HG02870 (cell line): ENCODE results near the gene WWOX.

Experiments
- ATAC-seq: cut with Tn5 transposase; IDR thresholded peaks from one replicate; pipeline ENCODE4 v1.9.1; 2021; ENCODE audit warnings: mild to moderate bottlenecking, moderate library complexity; ENCODE audit not compliant: unreplicated experiment

The WWOX gene

DNA sequence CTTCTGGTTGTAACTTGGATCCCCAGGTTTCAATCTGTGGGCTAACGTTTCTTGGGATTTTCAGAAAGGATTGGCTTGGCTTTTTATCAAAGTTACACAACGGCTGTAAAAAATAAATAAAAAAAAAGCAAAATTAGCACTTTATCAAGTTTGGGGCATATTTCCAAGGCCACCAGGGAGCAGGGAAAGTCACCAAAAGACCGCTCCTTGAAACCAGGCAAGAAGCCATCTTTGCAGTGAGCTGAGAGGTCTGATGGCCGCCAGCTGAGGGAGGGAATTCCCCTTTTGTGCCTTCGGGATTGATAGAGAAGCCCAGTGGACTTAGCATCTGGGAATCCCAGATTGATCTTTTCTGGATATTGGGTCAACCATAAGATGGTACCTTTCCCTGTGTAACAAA, 192.2 kb downstream of the WWOX start:
- ATAC-seq, result no peak

DNA sequence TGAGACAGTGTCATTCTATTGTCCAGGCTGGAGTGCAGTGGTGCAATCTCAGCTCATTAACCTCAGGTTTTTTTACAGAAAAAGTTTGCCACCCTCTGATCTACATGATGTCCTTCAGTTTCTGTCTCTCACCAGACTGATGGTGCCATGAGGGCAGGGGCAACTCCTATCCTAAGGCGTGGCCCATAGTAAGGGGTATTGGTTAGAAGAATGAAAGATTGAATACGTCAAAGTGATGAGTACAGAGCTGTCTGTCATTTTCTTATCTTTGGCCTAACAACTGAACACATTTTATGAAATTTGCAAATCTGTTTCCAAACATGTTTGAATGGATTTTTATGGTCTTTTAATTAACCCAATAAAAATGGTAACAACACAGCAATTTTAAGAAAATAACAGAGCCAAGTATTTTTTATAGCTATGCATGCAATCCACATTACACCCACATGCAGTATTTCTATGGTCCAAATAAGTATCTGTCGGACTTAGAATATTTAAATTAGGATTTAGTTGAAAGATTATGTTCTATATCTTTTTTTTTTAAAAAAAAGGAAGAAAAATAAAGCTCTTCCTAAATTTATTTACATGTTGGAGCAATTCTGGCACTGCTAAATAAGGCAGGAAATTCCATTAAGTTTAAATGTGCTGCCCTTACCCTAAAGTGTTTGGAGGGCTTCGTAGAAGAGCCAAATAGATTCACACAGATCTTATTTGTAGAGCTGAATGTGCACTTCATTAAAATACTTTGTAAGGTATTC, 192.8 kb downstream of the WWOX start:
- ATAC-seq, result no peak

DNA sequence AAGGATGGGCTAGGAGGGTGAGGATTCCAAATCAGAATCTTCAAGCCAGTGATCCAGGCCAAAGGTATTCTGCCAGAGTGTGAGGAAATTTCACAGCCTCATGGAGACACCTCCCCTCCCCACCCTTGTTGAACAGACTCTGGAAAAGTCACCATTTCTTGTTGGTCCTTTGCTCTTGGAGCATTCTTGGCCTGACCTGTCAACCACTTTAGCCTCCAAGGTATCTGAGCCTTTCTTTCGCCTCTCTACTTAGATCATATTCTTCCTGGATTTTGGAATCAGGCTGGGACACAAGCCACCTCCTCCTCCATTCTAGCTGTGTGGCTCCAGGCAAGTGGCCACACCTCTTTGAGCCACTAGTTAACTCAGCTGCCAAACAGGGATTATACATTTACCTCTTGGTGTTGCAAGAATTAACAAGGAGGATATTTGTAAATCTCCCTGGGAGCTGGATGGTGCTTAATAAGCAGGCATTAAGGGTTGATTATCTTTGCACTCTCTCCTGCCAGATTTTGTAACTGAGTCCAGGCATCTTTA, 193.5 kb downstream of the WWOX start:
- ATAC-seq, result no peak

DNA sequence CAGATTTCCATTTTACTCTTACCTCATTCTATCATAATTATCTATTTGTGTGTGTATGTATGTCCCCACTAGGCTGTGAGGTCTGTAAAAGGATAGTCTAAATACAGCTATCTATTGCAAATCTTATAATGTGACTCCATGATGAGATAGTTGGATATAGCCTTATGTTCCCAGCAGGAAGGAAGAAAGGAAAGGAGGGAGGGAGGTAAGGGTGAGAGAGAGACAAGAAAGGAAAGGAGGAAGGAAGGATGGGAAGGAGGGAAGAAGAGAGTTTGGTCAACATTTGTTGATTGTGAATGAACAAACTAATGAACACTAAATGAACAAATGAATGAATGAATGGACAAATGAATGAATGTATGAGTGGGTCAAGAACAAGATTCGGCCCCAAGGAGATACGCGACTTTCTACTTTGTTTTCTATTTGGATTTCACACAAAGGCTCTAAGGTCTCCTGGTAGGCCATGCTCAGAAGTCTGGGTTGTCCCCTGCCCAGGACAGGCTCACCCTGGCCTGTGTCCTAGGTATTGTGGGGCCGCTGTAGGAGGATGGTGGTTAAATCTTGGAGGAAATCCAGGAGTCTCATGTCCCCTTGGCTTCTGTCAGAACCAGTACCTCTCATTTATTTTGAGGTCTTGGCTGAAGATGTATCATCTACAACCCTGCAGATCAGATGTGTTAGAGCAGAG, 195.2 kb downstream of the WWOX start:
- no peak for ATAC-seq

DNA sequence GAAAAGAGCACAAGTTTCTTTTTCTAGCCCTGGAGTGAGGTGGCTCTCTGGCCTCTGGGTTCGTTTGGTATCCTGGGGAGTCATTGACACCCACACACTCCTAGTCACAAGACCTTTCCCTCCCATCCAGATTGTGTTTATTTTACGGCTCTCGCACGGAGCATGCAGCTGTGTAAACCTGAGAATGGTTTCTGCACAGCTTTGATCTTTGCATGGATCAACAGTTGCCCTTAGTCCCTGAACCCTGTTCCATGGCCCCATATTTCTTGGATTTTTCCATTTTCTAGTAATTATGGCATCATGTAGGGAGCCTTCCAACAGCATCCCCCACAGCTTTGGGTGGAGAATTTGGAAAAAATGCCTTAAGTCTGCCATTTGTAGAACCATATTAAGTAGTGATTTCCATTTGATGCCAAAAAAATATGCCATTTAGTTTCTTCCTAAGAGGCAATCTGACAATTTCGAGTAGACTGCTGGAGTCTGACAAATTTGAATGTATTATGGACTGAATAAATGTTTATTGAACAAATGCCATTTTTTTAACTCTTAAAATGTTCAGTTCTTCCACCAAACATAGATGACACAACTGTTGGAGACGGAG, 197.7 kb downstream of the WWOX start:
- ATAC-seq, result no peak

DNA sequence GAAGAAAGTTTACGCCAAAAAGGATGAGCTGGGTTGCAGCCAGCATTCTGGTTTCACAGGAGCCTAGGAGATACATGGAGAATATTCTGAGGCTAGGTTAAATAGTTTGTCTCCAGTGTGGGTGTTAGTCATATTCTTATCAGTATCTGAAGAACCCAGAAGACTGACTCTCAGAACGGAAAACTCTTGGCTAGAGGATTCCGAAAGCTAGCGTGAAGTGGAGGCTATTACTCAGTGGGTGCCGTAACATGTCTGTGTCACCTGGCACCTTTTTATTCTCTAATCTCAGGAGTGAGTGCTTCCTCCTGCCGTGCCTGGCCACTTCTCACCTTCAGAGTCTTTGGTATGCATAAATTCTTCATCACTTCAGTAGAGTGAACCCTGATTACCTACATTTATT, 199.5 kb downstream of the WWOX start:
- ATAC-seq, result no peak

DNA sequence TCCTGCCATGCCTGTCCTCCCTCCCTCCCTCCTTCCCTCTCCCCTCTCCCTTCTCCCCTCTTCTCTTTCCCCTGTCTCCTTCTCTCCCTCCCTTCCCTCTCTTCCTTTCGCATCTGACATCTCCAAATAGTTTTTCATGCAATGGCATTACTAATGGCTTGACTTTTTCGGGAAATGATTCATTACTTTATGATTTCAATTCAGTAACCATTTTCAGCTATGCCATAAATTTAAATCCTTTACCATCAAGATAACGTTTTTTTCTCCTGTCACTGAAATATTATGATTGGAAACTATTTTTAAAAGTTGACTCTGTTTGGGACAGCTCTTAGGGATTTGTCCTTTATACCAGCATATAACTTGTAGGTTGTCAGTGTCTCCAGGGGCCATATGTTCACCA, 201.0 kb downstream of the WWOX start:
- ATAC-seq, result no peak

DNA sequence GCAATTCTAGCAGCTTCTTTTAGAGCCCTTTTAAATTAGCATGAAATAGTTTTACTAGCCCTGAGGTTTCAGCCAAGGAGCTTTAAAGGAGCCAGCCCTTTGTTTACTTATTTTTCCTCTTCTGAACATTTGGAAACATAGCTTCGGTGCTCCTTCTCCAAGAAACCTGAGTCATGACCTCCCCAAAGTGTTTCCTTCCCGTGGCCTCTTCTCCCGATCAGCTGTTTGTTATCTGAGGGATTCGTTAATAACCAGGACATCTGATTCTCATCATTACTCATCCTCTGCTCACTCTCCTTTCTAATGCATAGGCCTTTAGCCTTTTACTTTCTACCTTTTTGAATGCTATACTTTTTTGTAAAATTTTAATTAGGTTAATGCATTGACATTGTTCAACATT, 204.5 kb downstream of the WWOX start:
- ATAC-seq, result no peak

DNA sequence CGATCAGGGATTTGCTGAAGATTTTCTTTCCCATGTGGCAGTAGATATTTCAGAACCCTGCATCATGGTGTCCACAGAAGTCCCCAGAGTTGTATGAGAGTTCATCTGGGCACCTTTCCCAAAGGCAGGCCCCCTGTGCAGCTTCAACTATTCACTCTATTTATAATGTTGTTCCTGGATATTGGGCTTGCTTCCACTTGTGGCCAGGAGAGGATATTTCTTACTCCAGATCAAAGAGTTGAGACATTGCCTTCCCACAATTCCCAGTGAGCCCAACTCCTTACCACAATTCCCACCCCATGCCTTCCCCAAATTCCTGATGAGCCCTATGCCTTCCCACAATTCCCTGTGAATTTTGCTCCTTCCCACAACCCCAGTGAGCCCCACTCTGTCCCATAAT, 206.9 kb downstream of the WWOX start:
- no peak for ATAC-seq

DNA sequence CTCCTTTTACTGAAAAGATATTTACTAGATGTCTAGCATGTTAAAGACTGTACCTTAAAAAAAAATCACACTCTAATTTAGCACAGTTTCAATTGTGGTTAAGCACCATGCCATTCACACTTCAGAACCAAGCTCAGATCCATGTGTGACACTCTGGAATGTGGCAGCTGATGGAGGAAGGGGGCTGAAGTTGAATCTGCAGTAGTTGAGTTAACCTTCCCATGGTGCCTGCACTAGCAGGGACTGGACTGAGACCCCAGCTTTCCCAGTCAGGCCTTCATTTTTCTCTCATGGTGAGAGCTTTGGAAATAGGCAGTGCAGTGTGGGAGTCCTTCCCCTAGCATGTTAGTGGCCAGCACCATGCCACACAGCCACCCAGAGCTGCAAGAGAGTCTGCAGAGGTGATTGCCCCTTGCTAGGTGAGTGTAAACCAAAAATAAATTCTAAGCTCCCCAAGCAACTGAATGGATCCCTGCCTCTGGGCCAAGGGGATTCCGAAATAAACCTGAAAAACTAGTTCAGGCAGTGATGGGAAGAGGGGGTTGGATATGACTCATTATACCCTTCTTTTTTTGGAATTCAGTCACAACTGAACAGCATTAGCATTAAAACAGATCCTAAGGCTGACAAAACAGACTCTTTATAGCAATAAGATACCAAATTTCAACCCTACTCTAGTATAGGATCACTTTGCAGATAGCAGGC, 208.5 kb downstream of the WWOX start:
- ATAC-seq, result no peak

DNA sequence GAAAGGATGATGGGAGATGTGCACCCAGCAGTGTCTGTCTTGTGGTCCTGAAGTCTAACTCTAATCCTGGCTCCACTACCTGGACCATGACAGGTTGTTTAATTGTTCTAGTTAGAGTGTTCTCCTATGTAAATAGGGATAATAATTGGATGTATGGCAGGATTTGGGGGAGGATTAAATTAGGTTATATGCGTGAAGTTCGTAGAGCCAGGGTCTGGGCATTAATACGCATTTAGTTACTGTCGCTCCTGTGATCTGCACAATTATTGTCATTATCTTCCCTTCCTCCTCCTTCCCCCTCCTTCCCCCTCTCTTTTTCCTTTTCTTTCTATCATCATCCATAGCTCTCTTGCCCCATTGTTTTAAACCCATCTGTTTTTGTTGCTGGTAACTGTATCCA, 210.3 kb downstream of the WWOX start:
- no peak for ATAC-seq

DNA sequence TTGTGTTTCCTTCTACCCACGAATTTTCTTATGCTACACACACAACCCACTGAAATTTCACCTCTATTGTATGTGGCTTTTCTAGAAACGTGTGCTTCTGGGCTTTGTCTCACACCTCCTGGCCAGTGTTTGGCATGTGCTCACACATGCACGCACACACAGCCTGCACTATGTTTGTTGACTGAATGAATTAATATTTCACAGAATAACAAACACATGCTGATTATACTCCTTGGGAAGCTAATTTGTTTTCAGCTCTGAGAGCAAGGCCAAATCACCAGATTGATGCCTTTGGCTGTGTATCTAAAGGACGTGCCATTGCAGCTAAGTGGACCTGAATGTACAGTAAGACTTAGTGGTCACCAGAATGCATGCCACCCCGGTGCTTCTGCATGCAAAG, 210.7 kb downstream of the WWOX start:
- no peak for ATAC-seq

DNA sequence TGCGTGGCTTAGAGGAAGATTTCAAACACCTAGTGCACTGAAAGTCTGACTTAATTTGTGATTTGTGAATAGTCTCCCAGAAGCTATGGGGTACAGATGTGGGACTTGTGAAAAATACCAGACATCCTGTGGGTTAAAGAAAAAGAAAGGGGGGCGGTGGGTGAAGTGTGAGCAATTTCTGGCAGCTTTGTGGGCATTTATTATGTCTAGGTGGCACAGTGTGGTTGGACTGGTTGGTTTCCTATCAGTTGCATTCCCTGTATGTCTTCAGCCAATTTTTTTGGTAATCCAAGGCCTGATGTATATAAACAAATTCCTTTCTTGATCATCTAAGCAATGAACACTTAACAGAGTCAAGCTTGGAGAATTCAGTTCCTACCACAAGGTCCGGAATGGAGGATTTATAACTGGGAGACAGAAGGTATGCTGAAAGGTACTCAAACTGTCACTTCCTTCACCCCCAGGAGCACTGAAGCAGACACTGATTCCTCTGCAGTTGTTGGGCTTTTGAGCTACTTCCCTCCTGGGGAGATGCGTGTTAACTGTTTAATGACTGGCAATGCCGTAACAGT, 211.6 kb downstream of the WWOX start:
- no peak for ATAC-seq

DNA sequence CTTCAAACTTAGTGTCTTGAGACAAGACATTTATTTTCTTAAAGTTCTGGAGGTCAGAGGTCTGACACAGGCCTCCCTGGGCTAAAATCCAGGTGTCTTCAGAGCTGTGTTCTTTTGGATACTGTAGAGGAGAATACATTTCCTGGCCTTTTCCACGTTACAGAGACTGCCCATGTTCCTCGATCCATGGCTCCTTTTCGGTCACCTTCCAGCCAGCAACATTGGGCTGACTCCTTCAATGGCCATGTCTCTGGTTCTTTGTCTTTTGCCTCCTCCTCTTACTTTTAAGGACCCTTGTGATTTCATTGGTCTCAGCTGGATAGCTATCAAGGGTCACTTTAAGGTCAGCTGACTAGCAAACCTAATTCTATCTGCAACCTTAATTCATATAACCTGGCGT, 212.4 kb downstream of the WWOX start:
- no peak for ATAC-seq

DNA sequence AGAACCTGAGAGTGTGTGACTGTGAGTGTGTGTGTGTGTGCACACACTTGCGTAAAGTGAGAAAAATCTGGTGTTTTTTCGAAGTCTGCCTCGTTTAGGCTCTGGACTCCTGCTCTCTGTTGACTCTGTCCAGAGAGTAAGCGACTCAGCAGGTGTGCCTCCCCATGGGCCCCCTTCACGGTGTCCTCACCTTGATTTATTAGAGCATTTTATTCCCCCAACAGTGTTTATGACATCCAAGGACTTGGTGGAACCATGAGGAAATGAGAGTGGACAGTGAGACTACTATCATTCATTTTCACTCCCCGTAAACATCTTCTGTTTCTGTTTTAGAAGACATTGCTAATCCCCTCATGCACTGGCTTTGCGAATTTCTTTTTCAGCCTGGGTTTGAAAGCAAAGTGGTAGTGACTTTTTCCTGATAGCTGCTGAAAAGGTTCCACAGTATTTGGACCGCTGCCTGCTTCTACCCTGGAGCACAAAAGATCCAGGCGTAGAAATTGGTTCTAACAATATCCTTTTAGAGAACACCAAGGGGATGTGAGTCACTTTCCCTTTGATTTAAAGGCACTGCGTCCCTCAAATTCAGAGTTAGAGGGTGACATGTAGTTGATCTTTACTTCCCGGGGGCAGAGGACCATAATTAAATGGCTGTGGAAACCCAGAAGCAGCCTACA, 218.2 kb downstream of the WWOX start:
- no peak for ATAC-seq

DNA sequence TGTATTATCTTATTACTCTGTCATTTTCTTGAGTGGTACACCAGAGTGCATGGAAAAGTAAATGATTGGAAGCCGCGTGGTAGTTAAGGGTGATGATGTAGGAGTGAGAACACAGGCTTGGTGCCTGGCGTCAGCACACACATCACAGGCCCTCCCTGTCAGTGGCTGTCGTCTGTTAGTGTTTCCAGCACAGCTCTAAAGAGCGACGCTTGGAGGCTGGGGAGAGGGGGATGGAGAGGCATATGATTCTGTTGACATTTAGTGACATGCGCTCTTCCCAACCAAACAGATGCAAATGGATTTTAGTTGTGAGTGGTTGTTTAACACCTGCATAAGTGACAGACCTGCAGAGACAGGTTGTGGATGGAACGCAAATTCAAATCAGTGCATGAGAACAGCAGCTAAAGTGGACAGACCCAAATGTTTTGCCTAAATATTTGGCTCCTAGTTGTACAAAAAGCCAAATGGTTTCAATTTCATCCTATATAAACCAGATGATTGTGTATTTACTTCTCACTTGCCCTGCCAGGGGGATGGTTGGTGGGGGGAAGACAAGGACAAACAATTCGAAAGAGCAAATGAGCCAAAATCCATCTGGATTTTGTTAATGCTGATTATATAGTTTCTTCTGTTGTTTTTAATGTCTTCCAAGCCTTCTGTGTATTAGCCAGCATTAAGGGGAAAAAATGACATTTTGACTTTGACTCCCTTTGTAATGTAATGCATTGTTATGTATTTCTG, 222.3 kb downstream of the WWOX start:
- ATAC-seq, result no peak

DNA sequence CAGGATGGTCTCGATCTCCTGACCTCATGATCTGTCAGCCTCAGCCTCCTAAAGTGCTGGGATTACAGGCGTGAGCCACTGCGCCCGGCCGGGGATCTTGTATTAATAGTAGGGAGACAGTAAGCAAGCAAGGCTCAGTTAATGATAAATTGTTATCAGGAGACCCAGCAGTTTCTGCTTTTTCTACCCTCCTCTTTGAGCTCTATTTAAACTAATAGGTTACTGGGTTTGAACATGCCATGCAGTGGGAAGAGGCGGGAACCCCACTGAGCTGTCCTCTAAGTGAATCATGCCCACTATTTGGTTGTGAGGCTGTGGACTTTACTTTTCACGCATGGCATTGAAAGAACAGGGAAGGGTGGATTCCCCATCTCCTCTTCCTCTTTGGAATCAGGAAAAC, 223.9 kb downstream of the WWOX start:
- ATAC-seq, result no peak

DNA sequence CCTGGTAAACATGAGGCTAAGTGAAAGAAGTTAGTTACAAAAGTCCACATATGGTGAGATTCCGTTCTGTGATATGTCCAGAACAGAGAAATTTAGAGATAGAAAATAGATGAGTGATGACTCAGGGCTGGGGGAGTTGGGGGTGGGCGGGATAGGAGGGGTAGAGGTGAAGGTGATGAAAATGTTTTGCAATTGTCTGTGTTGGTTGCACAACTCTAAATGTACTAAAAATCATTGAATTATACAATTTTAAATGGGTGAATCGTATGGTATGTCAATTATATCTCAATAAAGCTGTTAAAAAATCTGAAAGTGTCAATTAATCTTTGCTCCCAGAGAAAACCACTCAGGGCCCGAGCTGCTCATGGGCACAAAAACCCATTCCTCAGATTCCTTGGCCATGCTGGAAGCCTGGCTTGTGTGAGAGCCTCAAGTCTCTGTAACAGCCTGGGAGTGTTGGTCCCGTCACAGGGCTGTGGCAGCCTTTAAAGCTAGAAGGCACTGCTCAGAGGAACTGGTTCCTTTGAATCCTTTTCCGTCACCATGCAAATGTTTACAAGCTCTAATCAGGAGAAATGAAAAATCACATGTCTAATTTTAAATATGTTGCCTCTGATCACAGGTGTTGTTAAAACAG, 225.3 kb downstream of the WWOX start:
- no peak for ATAC-seq
